ENCODE results near the gene PSMA4.
"Not testable (repeated sequence)": the region's sequence is repeated elsewhere in the genome, so short reads cannot be mapped to it uniquely, and the experiment has no call there.

The PSMA4 gene

GRCh38 chr15:78551902-78552301 lies 11.7 kb downstream of the PSMA4 start:
- no peak for DNase-seq (ENCODE audit: low read depth in 2 of 2)

- DNase-seq (ENCODE audit: low read depth in 2 of 2): no peak
Observed at GRCh38 chr15:78552597-78552996, 12.4 kb downstream of the PSMA4 start.

- not testable (repeated sequence) for DNase-seq (ENCODE audit: low read depth in 2 of 2)
Observed at GRCh38 chr15:78560201-78560600, 20.0 kb downstream of the PSMA4 start.

GRCh38 chr15:78561490-78561889 lies 21.2 kb downstream of the PSMA4 start:
- DNase-seq (ENCODE audit: low read depth in 2 of 2): no peak

- no peak for DNase-seq (ENCODE audit: low read depth in 2 of 2)
Observed at GRCh38 chr15:78563092-78563491, 22.8 kb downstream of the PSMA4 start.

GRCh38 chr15:78564743-78565096 lies 24.5 kb downstream of the PSMA4 start:
- no peak for DNase-seq (ENCODE audit: low read depth in 2 of 2)

GRCh38 chr15:78565097-78565950 lies 25.1 kb downstream of the PSMA4 start, which contains the start of gene CHRNA5:
TSS of gene CHRNA5 (plus strand) at chr15:78565520. CDS start at chr15:78565720, 200 bp downstream.
- DNase-seq (ENCODE audit: low read depth in 2 of 2): peak; percentile 74 to 89

GRCh38 chr15:78565951-78566774 lies 25.9 kb downstream of the PSMA4 start:
- no peak for DNase-seq (ENCODE audit: low read depth in 2 of 2)

GRCh38 chr15:78567531-78567930 lies 27.3 kb downstream of the PSMA4 start:
- no peak for DNase-seq (ENCODE audit: low read depth in 2 of 2)

- no peak for DNase-seq (ENCODE audit: low read depth in 2 of 2)
Observed at GRCh38 chr15:78570710-78571109, 30.5 kb downstream of the PSMA4 start.

GRCh38 chr15:78571382-78571781 lies 31.1 kb downstream of the PSMA4 start:
- no peak for DNase-seq (ENCODE audit: low read depth in 2 of 2)

GRCh38 chr15:78573416-78573815 lies 33.2 kb downstream of the PSMA4 start:
- no peak for DNase-seq (ENCODE audit: low read depth in 2 of 2)

- no peak for DNase-seq (ENCODE audit: low read depth in 2 of 2)
Observed at GRCh38 chr15:78574944-78575343, 34.7 kb downstream of the PSMA4 start.

GRCh38 chr15:78597583-78597982 lies 57.3 kb downstream of the PSMA4 start:
- no peak for DNase-seq (ENCODE audit: low read depth in 2 of 2)

GRCh38 chr15:78598348-78598747 lies 58.1 kb downstream of the PSMA4 start:
- no peak for DNase-seq (ENCODE audit: low read depth in 2 of 2)

GRCh38 chr15:78599189-78599588 lies 58.9 kb downstream of the PSMA4 start:
- DNase-seq (ENCODE audit: low read depth in 2 of 2): no peak
